HepG2 (cell line): ENCODE results near the gene SLC24A5. TPM values are rescaled to one million over a fixed set of nuclear protein-coding genes. Genes with fewer than 3 reads are reported as not detected.

Experiments used
- EED ChIP-seq: sonication (generic); formaldehyde crosslinking; IDR thresholded peaks from 2 replicates; pipeline ENCODE4 v1.5.0; 2020; ENCODE audit warnings: mild to moderate bottlenecking, missing genetic modification reagents
- PRDM4 ChIP-seq: sonication (generic); formaldehyde crosslinking; IDR thresholded peaks from 2 replicates; pipeline ENCODE4 v1.9.0; 2021; ENCODE audit warnings: missing genetic modification reagents, borderline replicate concordance
- TCF7L2 ChIP-seq: IDR thresholded peaks from 2 replicates; pipeline ENCODE4 v1.6.1; 2011; ENCODE audit warnings: mild to moderate bottlenecking, low read depth, low read length, moderate library complexity
- WIZ ChIP-seq: sonication (generic); formaldehyde crosslinking; IDR thresholded peaks from 2 replicates; pipeline ENCODE4 v1.5.1; 2020; ENCODE audit warnings: mild to moderate bottlenecking, missing genetic modification reagents
- ZKSCAN1 ChIP-seq: fragments of 150-350 bp; IDR thresholded peaks from 2 replicates; pipeline ENCODE4 v1.6.1; 2014; ENCODE audit warnings: low read length
- ZKSCAN8 ChIP-seq: IDR thresholded peaks from 2 replicates; pipeline ENCODE4 v1.6.1; 2016; ENCODE audit warnings: borderline replicate concordance, missing genetic modification reagents, missing compliant biosample characterization
- ZNF143 ChIP-seq: sonication (generic); formaldehyde crosslinking; IDR thresholded peaks from 2 replicates; pipeline ENCODE4 v1.4.0; 2020; ENCODE audit warnings: missing genetic modification reagents
- ZNF431 ChIP-seq: sonication (generic); formaldehyde crosslinking; IDR thresholded peaks from 2 replicates; pipeline ENCODE4 v1.9.0; 2022; ENCODE audit warnings: missing genetic modification reagents, low read depth, mild to moderate bottlenecking, borderline replicate concordance
- ZNF567 ChIP-seq: sonication (generic); formaldehyde crosslinking; IDR thresholded peaks from 2 replicates; pipeline ENCODE4 v1.8.1; 2023; ENCODE audit warnings: mild to moderate bottlenecking, missing genetic modification reagents, borderline replicate concordance
- ZNF574 ChIP-seq: sonication (generic); formaldehyde crosslinking; IDR thresholded peaks from 2 replicates; pipeline ENCODE4 v1.4.0; 2020; ENCODE audit warnings: missing genetic modification reagents
- ZNF713 ChIP-seq: sonication (generic); formaldehyde crosslinking; IDR thresholded peaks from 2 replicates; pipeline ENCODE4 v1.4.0; 2020; ENCODE audit warnings: mild to moderate bottlenecking, missing genetic modification reagents
- polyA plus RNA-seq, 8 experiments: library from polyadenylated mRNA; depleted of rRNA in 3 of 8; stranded (reverse) in 7 of 8; unstranded in 1 of 8; fragments of >200 nt; fragmentation: Illumina TruSeq in 4 of 8; extraction: Trizol in 4 of 8; gene quantifications; 2 replicates each; pipeline versions ENCODE4 v1.2.1 to v1.2.3, GENCODE V29; 2011 to 2016; ENCODE audit warnings: low read depth in 4 of 8, missing spikeins in 1 of 8, mixed read lengths in 1 of 8; ENCODE audit not compliant: insufficient read depth in 1 of 8
- total RNA-seq, 5 experiments: library from RNA; depleted of rRNA; stranded (reverse); fragments of >200 nt; fragmentation: Illumina TruSeq; extraction: Trizol; gene quantifications; 2 replicates each; pipeline ENCODE4 v1.2.3, GENCODE V29; 2016; ENCODE audit warnings: low read depth in 1 of 5

Gene SLC24A5
- total and polyA plus RNA-seq, 2 of the 13 experiments (the other 11 are each of a cell fraction or from before 2014, with no cell fraction given) = not detected

GRCh38 chr15:48109212-48109611, 11.6 kb upstream of the SLC24A5 start (continued):
- no peak for TF ChIP-seq WIZ (CRISPR knock-in tag)
- no peak for TF ChIP-seq ZNF574 (CRISPR knock-in tag)
- no peak for TF ChIP-seq ZNF431
- TF ChIP-seq ZNF567 (CRISPR knock-in tag) = no peak
- no peak for TF ChIP-seq ZKSCAN1
- TF ChIP-seq ZKSCAN8 = no peak
- TF ChIP-seq TCF7L2 = no peak
- TF ChIP-seq EED (CRISPR knock-in tag) = no peak
- no peak for TF ChIP-seq ZNF143 (CRISPR knock-in tag)
- no peak for TF ChIP-seq ZNF713 (CRISPR knock-in tag)
- TF ChIP-seq PRDM4 = no peak
